GM10266 (cell line): ENCODE measurements around the gene UCKL1.

ENCODE experiments used
- DNase-seq: peaks from one replicate; pipeline ENCODE4 v3.0.0; 2012; ENCODE audit errors: extremely low spot score
- CTCF ChIP-seq: IDR thresholded peaks from 2 replicates; pipeline ENCODE4 v1.5.1; 2012; ENCODE audit warnings: mild to moderate bottlenecking, low read depth; ENCODE audit not compliant: control insufficient read depth, insufficient read depth; ENCODE audit errors: missing control alignments

UCKL1 gene

GRCh38 chr20:63915471-63915870, 40.7 kb downstream of the UCKL1 start:
- DNase-seq: no peak
- no peak for TF ChIP-seq CTCF

GRCh38 chr20:63913768-63914167, 42.4 kb downstream of the UCKL1 start:
- no peak for DNase-seq
- TF ChIP-seq CTCF: no peak

GRCh38 chr20:63911176-63911575, 45.0 kb downstream of the UCKL1 start:
- TF ChIP-seq CTCF: no peak
- no peak for DNase-seq

GRCh38 chr20:63908008-63908682, 48.1 kb downstream of the UCKL1 start:
- no peak for DNase-seq
- no peak for TF ChIP-seq CTCF

GRCh38 chr20:63903796-63904561, 52.2 kb downstream of the UCKL1 start:
- no peak for DNase-seq

GRCh38 chr20:63900413-63900812, 55.8 kb downstream of the UCKL1 start:
- no peak for TF ChIP-seq CTCF

More at GRCh38 chr20:63903796-63904561, 52.2 kb downstream of the UCKL1 start:
- no peak for TF ChIP-seq CTCF

More at GRCh38 chr20:63900413-63900812, 55.8 kb downstream of the UCKL1 start:
- no peak for DNase-seq
